SH-SY5Y (cell line): Measurements from ENCODE around the gene NEK7.

Source experiments
- GATA2 ChIP-seq: IDR thresholded peaks from 2 replicates; pipeline ENCODE4 v1.6.1; 2011; ENCODE audit warnings: mild to moderate bottlenecking, low read depth, low read length
- GATA3 ChIP-seq: IDR thresholded peaks from 2 replicates; pipeline ENCODE4 v1.6.1; 2011; ENCODE audit warnings: low read depth, mild to moderate bottlenecking, low read length, moderate library complexity

Gene NEK7

DNA sequence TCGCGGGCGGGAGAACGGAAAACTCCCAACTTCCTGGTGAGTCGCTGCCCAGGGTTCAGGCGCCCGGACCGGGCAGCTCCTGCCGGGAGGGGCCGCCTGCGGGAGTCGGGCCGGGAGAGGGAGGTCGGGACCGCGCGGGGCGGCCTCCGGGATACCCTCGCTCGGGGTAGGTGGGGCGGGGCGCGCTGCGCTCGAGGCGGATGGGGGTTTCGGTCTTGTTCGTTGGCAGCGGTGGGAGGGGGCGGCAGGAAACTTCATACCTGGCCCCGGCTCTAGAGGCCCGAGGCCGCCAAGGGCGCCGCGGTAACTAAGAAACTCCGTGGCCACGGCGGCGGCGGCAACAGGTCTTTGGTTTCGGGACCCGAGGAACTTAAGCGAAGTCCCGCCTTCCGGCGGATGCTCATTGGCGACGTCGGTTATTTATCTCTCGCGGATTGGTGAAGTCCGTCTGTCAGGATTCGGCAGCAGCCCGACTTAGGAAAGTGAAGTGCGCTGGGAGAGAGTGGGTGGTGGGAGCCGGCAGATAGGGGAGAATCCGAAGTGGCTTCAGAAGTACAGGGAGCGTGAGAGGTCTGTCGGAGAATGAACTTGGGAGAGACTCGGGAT, 546 bp downstream of the NEK7 start:
- TF ChIP-seq GATA2, result no peak
- TF ChIP-seq GATA3, result no peak

DNA sequence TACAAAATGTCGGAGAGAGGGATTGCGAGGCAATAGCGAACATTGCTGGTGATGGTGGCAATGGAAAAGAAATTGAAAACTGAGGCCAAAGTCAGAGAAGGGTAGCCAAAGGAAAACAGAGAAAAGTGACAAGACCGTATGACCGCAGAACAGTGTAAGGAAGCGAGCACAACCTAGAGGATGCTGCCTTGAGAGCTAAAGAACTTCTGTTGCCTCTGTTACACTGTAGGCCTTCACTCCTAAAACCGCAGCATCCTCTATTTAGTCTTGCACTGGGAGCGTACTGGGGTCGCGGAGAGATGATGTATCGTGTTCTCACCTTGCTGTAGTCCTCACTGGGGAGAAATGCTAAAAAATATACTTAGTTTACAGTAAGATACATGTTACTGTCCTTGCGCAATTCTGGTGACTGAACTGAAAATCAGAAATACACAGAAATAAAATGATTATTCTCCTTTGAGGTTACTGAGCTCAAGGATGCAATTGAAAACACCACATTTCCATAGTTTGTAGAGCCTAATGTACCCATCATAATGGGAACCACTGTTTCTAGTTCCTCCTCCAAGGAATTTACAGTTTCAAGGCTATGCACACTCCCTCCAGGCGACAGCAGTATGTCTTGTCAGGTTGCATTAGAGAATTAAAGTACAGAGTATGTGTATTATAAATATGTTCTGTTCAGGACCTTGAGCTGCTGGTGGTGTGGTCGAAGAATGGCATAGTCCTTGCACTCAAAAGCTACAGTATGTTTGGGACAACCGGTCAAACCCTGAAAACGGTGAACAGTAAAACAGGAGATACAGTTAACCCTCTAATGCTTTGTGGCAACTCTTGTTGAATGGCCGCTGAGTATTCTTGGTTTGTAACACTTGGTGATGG, 1.3 kb downstream of the NEK7 start:
- TF ChIP-seq GATA2, result no peak
- no peak for TF ChIP-seq GATA3

DNA sequence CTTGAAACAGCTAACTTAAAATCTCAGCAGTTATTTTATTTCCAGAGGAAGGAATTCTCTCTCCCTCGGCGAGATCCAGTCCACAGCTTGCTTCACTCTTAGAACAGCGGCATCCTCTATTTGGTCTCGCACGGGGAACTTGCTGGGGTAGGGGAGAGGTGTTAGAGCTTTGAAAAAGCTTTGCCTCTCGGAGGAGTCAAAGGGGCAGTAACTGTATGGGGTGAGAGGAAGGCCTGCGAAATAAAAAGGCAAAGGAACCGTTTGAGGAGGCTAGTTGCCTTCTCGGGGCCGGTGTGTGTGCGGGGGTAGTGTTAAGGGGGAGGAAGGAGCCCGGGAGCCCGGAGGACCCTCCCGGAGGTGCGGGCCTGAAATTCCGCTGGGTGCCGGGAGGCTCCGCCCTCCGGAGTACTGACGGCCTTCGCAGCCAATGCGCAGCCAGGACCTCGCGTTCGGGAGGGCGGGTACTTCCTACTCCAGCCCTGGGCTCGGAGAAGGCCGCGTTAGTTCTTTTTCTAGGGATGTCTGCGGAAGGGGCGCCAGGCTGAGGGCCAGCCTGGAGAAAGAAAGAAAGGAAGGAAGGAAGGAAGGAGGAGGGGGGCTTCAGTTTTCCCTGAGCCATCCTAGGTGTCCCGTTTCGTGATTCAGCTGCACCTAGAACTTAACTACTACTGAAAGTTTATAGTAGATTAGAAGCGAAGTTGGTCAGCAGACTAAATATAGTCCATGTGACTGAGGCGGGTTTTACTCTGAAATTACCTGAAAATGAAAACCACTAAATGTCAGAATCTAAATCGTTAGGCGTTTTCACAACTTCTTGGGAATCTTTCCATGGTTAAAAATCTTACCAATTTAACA, 2.2 kb downstream of the NEK7 start:
- TF ChIP-seq GATA2, result no peak
- no peak for TF ChIP-seq GATA3

DNA sequence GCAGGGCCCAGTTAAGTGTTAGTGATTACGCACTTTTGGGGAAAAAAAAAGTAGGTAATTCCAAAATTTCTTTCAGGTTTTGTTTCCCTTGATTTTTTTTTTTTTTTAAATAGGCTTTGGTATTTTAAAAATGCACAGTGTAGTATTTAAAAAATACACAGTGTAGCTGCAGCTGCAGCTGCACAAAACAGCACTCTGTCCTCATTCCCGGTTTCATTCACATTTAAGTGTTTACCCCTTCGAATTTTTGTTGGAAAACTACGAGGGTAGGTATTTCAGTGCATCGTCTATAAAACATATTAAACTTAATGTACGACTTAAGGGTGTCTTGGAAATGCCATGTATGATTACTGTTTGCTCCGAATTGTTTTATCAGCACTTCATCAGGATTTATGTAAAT, 3.4 kb downstream of the NEK7 start:
- TF ChIP-seq GATA3, result no peak

DNA sequence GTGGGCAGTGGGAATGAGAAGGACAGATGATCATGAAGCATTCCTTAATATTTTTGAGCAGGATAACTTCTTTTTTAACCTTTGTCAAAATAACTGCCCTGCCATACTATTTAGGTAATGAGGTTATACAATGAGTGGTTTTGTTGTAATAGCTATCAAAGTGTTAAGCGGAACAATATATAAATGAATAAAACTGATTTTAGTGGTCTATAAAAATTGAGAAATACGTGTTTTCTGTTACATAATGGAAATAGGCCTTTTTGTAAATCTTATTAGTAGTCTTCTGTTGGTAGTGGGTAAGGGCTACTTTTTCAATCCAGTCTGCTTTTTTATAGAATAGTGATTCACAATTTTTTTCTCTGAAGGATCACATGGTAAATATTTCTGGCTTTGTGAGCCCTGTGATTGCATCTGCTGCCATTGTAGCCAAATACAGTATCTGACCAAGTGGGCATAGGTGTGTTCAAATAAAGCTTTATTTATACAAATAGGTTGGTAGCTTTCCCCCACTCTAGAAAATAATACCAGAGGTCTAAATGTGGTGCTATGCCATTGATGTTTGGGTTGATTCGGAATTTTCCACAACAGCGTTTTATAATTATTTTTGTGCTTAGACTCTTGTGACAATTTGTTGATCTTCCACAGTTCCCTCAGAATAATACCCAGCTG, 4.3 kb downstream of the NEK7 start:
- no peak for TF ChIP-seq GATA2
- no peak for TF ChIP-seq GATA3

DNA sequence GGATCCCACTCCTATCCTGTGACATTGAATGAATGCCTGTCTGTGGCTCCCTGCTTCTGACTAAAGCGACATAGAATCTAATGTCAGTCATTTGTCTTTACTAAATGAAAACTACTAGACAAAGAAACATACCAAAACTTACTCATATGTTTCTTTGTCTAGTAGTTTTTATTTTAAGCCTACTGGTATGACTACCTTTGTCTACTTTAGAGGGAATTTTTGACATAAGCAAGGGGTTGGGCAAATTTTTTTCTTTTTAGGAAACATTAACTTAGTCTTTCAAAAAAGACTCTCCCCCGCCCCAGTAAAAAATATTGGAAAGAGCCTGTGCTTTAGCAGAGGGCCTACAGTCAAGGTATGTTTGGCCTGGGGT, 4.9 kb downstream of the NEK7 start:
- TF ChIP-seq GATA2 (no peak), GATA3 (no peak)

DNA sequence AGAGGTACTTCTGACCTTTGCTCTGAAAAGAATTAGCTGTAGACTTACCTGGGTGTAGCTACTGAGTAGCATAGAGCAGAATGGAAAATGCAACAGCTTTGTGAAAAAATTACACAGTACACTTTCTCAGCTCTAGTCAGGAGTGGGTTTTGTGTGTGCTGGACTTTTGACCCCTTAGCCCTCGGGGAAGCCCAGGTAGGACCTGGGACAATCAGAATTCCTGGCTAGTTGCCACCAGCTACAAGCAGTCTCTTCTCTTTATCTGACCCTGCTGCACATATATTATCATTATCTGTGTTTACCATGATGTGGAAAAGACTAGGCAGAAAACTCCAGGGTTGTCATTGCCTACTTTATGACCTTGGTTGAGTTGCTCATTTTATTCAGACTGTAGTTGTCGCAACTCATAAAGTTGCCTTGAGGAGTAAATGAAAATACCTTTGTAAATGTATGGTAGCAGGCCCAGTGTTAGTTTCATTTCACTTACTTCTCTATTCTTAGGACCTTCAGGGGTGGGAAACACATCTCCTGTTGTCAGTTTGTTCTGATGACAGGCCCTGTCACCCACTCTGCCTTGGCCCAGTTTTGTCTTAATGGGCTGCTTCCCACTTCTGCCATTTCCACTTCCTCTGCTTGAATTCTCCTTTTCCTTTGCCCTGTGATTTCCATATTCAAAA, 5.4 kb downstream of the NEK7 start:
- TF ChIP-seq GATA3, result no peak
- no peak for TF ChIP-seq GATA2

DNA sequence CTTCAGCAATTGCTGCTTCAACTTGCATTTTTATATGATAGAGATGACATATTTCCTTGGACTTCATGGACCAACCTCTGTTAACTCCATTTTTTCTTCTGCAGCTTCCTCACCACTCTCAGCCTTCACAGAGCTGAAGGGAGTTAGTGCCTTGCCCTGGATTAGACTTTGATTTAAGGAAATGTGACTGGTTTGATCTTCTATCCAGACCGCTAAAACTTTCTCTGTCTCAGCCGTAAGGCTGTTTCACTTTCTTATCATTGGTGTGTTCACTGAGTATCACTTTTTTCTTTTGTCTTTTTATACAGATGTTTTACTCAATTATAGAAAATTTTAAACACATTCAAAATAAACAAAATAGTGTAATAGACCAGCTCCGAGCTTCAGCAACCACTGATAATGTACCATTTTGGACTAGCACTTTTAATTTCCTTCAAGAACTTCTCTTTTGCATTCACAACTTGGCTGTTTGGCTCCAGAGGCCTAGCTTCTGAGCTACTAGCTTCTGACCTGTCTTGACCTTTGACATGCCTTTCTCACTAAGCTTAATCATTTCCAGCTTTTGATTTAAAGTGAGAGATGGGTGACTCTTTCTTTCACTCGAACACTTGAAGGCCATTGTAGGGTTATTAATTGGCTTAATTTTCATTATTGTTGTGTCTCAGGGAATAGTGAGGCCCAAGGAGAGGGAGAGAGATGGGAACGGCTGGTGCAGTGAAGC, 9.3 kb downstream of the NEK7 start:
- TF ChIP-seq GATA2 (no peak), GATA3 (no peak)

DNA sequence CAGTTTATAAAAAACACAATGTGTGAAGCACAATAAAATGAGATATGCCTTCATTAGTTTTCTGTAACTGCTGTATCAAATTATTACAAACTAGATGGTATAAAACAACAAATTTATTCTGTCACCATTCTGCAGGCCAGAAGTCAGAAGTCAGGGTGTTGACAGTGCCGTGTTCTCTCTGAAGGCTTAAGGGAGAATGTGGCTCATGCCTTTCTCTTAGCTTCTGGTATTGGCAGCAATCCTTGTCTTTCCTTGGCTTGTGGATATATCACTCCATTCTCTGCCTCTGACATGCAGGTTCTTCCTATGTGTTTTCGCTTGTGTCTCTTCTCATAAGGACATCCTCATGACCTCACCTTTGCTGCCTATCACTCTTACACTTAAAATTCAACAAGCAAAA, 10.1 kb downstream of the NEK7 start:
- TF ChIP-seq GATA2 (no peak), GATA3 (no peak)

DNA sequence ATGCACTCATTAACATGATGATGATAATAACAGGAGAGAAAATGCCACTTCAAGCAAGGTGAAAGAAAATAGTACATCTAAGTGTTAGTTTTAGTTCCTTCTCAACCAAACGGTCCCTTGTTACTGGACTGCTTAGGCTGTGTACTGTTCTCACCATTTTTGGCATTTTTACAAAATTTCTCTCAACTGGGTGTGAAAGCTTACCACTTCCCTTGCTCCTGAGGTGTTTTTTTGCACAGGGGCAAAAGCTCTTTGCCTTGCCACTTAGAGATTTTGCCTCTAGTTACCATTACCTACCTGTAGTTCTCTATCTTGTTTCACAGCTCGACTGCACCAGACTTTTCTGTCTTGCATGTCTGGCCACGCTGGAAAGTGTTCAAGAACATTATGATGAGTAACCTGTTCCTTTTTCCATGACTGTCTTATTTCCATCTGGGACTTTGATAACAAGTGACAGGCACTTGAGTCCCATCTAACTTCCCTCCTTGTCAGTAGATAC, 10.7 kb downstream of the NEK7 start:
- TF ChIP-seq GATA3 (no peak), GATA2 (no peak)

DNA sequence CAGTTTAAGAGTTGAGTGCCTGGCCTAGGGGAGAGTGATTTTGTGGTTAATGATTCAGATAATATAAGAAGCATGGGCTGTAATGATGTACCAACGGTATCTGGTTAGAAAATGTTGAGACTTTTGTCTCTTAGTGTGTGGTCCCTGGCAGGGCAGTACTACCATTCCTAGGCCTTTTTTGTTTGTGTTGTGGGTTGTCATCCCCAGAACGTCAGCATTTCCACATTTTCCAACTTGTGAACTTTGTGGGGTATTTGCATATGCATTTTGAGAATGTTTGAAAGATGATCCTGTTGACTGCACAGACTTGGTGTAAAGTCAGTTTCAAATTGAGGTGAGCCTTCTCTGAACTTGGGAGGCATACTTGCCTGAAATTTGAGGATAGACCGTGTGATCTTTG, 11.4 kb downstream of the NEK7 start:
- TF ChIP-seq GATA2, result no peak
- no peak for TF ChIP-seq GATA3

DNA sequence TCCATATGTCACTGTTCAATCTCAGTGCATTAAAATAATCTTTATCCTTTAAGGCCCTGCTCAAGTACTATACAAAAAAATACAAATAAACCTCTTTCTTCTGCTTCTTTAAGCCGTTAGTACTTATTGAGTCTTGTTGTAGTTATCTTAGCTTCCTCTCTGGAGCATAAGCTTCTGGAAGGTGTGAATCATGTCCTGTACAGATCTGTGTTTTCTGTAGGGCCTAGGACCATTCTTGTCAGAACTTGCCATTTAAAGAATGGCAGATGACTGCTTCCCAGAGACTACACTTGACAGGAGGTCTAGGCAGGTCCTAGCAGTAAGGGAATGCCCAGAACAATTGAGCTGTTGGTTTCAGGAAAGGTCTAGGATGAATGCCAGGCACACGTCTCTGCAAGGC, 12.9 kb downstream of the NEK7 start:
- no peak for TF ChIP-seq GATA2
- TF ChIP-seq GATA3, result no peak

DNA sequence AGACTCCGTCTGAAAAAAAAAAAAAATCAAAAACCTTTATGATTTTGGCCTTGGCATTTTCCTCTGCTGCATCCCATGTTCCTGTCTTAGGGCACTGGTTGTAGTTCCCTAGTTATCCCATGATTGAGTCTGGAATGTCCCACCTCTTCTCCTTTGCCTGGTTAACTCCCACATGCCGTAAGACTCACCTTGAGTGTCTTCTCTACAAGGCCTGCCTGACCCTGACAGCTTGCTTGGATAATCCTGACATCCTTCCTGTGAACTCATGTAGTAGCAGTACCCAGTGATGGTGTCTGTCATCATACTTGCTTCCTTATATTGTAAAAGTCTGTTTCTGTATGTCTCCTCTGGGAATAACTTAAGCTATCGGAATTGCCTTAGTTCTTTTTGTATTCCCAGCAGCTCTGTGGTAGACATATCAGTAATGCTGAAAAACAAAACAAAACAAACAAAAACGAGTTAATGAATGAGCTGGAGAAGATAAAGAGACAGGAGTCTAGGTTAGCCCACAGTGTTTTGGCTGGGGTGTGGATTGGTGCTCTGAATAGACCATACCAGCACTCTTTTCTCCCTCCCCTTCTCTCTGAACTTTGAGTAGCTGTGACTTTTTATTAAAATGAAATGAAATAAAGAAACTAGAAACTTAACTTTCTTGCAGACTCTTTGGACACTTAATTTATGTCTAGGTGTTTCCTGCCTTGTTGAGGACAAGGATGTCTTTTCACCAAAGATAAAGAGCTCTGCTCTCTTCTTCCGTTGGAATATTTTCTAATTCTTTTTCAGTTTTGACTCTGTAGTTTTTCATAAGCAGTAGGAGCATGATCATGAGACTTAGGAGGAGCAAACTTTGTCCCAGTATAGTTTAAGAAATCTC, 15.1 kb downstream of the NEK7 start:
- TF ChIP-seq GATA2, result no peak
- TF ChIP-seq GATA3, result no peak
